ENCODE data around the gene PITRM1.

The PITRM1 gene

GRCh38 chr10:3149918-3150317 is 22.7 kb downstream of the PITRM1 start:
- TF ChIP-seq YY1 (IDR thresholded peaks at IDR 0.05; ENCODE audit: low read depth) (no peak), ZBTB7A (IDR thresholded peaks at IDR 0.05; ENCODE audit: low read depth) (no peak), EGR1 (IDR thresholded peaks at IDR 0.05) (no peak), MAX (IDR thresholded peaks at IDR 0.05) (no peak), TEAD4 (IDR thresholded peaks at IDR 0.05) (no peak), CREB1 (IDR thresholded peaks at IDR 0.05; ENCODE audit: low read depth) (no peak), RAD21 (IDR thresholded peaks at IDR 0.05; ENCODE audit: low read depth) (no peak), FOXM1 (IDR thresholded peaks at IDR 0.05; ENCODE audit: borderline replicate concordance, low read depth) (no peak), USF1 (IDR thresholded peaks at IDR 0.05) (no peak), EP300 (IDR thresholded peaks at IDR 0.05; ENCODE audit: borderline replicate concordance) (no peak), TCF12 (IDR thresholded peaks at IDR 0.05; ENCODE audit: low read depth) (no peak), REST (IDR thresholded peaks at IDR 0.05; ENCODE audit: low read depth) (no peak), NFIC (IDR thresholded peaks at IDR 0.05) (no peak), TAF1 (IDR thresholded peaks at IDR 0.05; ENCODE audit: low read depth) (no peak), CEBPB (IDR thresholded peaks at IDR 0.05) (no peak)

- no peak for TF ChIP-seq YY1 (IDR thresholded peaks at IDR 0.05; ENCODE audit: low read depth)
- TF ChIP-seq USF1 (IDR thresholded peaks at IDR 0.05), result no peak
- no peak for TF ChIP-seq FOXM1 (IDR thresholded peaks at IDR 0.05; ENCODE audit: borderline replicate concordance, low read depth)
- TF ChIP-seq MAX (IDR thresholded peaks at IDR 0.05), result no peak
- no peak for TF ChIP-seq TAF1 (IDR thresholded peaks at IDR 0.05; ENCODE audit: low read depth)
- TF ChIP-seq REST (IDR thresholded peaks at IDR 0.05; ENCODE audit: low read depth), result no peak
- TF ChIP-seq NFIC (IDR thresholded peaks at IDR 0.05), result no peak
- no peak for TF ChIP-seq CREB1 (IDR thresholded peaks at IDR 0.05; ENCODE audit: low read depth)
- no peak for TF ChIP-seq TEAD4 (IDR thresholded peaks at IDR 0.05)
- TF ChIP-seq RAD21 (IDR thresholded peaks at IDR 0.05; ENCODE audit: low read depth), result no peak
- TF ChIP-seq EP300 (IDR thresholded peaks at IDR 0.05; ENCODE audit: borderline replicate concordance), result no peak
- no peak for TF ChIP-seq EGR1 (IDR thresholded peaks at IDR 0.05)
These were observed 23.6 kb downstream of the PITRM1 start for GRCh38 chr10:3148994-3149393.

- TF ChIP-seq FOXM1 (IDR thresholded peaks at IDR 0.05; ENCODE audit: borderline replicate concordance, low read depth) (no peak), EP300 (IDR thresholded peaks at IDR 0.05; ENCODE audit: borderline replicate concordance) (no peak), TAF1 (IDR thresholded peaks at IDR 0.05; ENCODE audit: low read depth) (no peak), TCF12 (IDR thresholded peaks at IDR 0.05; ENCODE audit: low read depth) (no peak), CREB1 (IDR thresholded peaks at IDR 0.05; ENCODE audit: low read depth) (no peak), CEBPB (IDR thresholded peaks at IDR 0.05) (no peak), MAX (IDR thresholded peaks at IDR 0.05) (no peak), RAD21 (IDR thresholded peaks at IDR 0.05; ENCODE audit: low read depth) (no peak), NFIC (IDR thresholded peaks at IDR 0.05) (no peak), REST (IDR thresholded peaks at IDR 0.05; ENCODE audit: low read depth) (no peak), EGR1 (IDR thresholded peaks at IDR 0.05) (no peak), YY1 (IDR thresholded peaks at IDR 0.05; ENCODE audit: low read depth) (no peak), TEAD4 (IDR thresholded peaks at IDR 0.05) (no peak), ZBTB7A (IDR thresholded peaks at IDR 0.05; ENCODE audit: low read depth) (no peak), USF1 (IDR thresholded peaks at IDR 0.05) (no peak)
These were observed 24.5 kb downstream of the PITRM1 start for GRCh38 chr10:3148041-3148440.

Data from Ishikawa (cell line).